ENCODE data around the gene C1QTNF6.

- TF ChIP-seq CTCF (IDR thresholded peaks at IDR 0.05; ENCODE audit: low read depth, low read length, missing input control) (no peak), RXRA (IDR thresholded peaks at IDR 0.05) (peak in 1 of 2 donors; percentile 73), ZBTB33 (IDR thresholded peaks at IDR 0.05) (no peak), TAF1 (conservative IDR thresholded peaks at IDR 0.05) (no peak), NR2F2 (IDR thresholded peaks at IDR 0.05) (no peak), JUND (IDR thresholded peaks at IDR 0.05) (peak; percentile 62 to 86), REST (IDR thresholded peaks at IDR 0.05) (peak; percentile 20), RAD21 (IDR thresholded peaks at IDR 0.05) (no peak)
Measured at GRCh38 chr22:37197451-37198257, 9.6 kb upstream of the C1QTNF6 start.
